Naive thymus-derived CD4-positive, alpha-beta T cell (primary cell): Measurements from ENCODE around the gene GAPT. TPM values are rescaled to one million over a fixed set of nuclear protein-coding genes. Genes with fewer than 3 reads are reported as not detected.

Experiments
- ATAC-seq: fragments of 150-1000 bp; cut with Tn5 transposase; 2 replicates; pipeline ENCODE4 v1.10.0; 2021; ENCODE audit warnings: mild to moderate bottlenecking, moderate library complexity
- CTCF ChIA-PET: fragments of 350-600 bp; sonication (Branson Sonifier 250); formaldehyde crosslinking; loops from one replicate; lab custom pipeline; 2021; ENCODE audit warnings: antibody characterized with exemption; lab: Charles Lee
- POLR2A ChIA-PET: fragments of 350-600 bp; sonication (Branson Sonifier 250); formaldehyde crosslinking; loops from one replicate; lab custom pipeline; 2021; ENCODE audit warnings: antibody characterized with exemption, inconsistent platforms; lab: Charles Lee
- DNase-seq, 9 donors: peaks; one replicate each; pipeline versions ENCODE4 v3.0.0 to v3.0.0-alpha.2; 2020 to 2022; ENCODE audit warnings: mixed read lengths in 1 of 9
- H3K27ac ChIP-seq: one replicate; pipeline ENCODE4 v1.7.0; 2013; ENCODE audit warnings: mild to moderate bottlenecking, low read depth, low read length, moderate library complexity
- H3K27me3 ChIP-seq, 2 donors: one replicate each; pipeline ENCODE4 v1.7.0; 2013; ENCODE audit warnings: low read length in 2 of 2, mild to moderate bottlenecking in 2 of 2, moderate library complexity in 2 of 2; ENCODE audit not compliant: control insufficient read depth in 2 of 2, insufficient read depth in 2 of 2
- H3K36me3 ChIP-seq, 3 experiments: 1 replicate in 2 of 3; 2 replicates in 1 of 3; pipeline ENCODE4 v1.7.0; 2013; ENCODE audit warnings: low read length in 3 of 3, mild to moderate bottlenecking in 3 of 3, moderate library complexity in 1 of 3; ENCODE audit not compliant: insufficient read depth in 3 of 3, control insufficient read depth in 2 of 3
- H3K4me1 ChIP-seq, 2 donors: one replicate each; pipeline ENCODE4 v1.7.0; 2013; ENCODE audit warnings: low read length in 2 of 2, mild to moderate bottlenecking in 2 of 2, moderate library complexity in 1 of 2; ENCODE audit not compliant: control insufficient read depth in 2 of 2, insufficient read depth in 2 of 2
- H3K4me3 ChIP-seq: 2 replicates; pipeline ENCODE4 v1.7.0; 2013; ENCODE audit warnings: mild to moderate bottlenecking, low read length
- H3K9me3 ChIP-seq, 3 experiments: 1 replicate in 2 of 3; 2 replicates in 1 of 3; pipeline ENCODE4 v1.7.0; 2013; ENCODE audit warnings: low read length in 3 of 3; ENCODE audit not compliant: control insufficient read depth in 2 of 3
- H3K27ac Mint-ChIP-seq, 9 donors: one replicate each; pipeline ENCODE4 v1.8.0; 2020 to 2022; ENCODE audit warnings: mixed read lengths in 9 of 9, mild to moderate bottlenecking in 8 of 9, moderate library complexity in 5 of 9, inconsistent platforms in 2 of 9
- H3K27me3 Mint-ChIP-seq, 5 donors: one replicate each; pipeline ENCODE4 v1.8.0; 2021 to 2022; ENCODE audit warnings: mixed read lengths in 5 of 5, mild to moderate bottlenecking in 1 of 5
- H3K36me3 Mint-ChIP-seq, 5 donors: one replicate each; pipeline ENCODE4 v1.8.0; 2020 to 2022; ENCODE audit warnings: mixed read lengths in 5 of 5, mild to moderate bottlenecking in 3 of 5, inconsistent platforms in 1 of 5
- H3K4me1 Mint-ChIP-seq, 7 donors: one replicate each; pipeline ENCODE4 v1.8.0; 2020 to 2022; ENCODE audit warnings: mixed read lengths in 7 of 7, mild to moderate bottlenecking in 3 of 7, inconsistent platforms in 1 of 7
- H3K4me3 Mint-ChIP-seq, 10 donors: one replicate each; pipeline ENCODE4 v1.8.0; 2020 to 2022; ENCODE audit warnings: mild to moderate bottlenecking in 10 of 10, mixed read lengths in 10 of 10, moderate library complexity in 6 of 10, inconsistent platforms in 2 of 10
- H3K9me3 Mint-ChIP-seq, 11 donors: one replicate each; pipeline ENCODE4 v1.8.0; 2020 to 2022; ENCODE audit warnings: mixed read lengths in 11 of 11, mild to moderate bottlenecking in 4 of 11, inconsistent platforms in 1 of 11, moderate library complexity in 1 of 11
- intact Hi-C, 2 donors: fragments of 100-400 bp; cut with micrococcal nuclease; formaldehyde crosslinking; loops; one replicate each; pipeline ENCODE4 v1.15.1; 2023
- polyA plus RNA-seq, 2 donors: library from polyadenylated mRNA; unstranded; fragments of 300-500 nt; fragmentation: Illumina TruSeq; gene quantifications; one replicate each; pipeline ENCODE4 v1.2.3, GENCODE V29; 2021
- total RNA-seq, 6 experiments: library from RNA in 5 of 6; stranded (reverse) in 5 of 6; gene quantifications; 1 replicate in 5 of 6; 2 replicates in 1 of 6; pipeline ENCODE4 v1.2.3 and lab custom pipeline; 2021 to 2026

Gene GAPT
- total RNA-seq (10 to 100 TPM in 1 of 5 experiments, 1 to 10 TPM in 1, under 1 TPM in 2, not detected in 1; 0.57 to 11.7 (median 1.5) TPM), polyA plus RNA-seq (under 1 TPM; 0.54 to 0.97 TPM), total RNA-seq (lab: John Stamatoyannopoulos, UW) (not detected)

- intact Hi-C loops = no loop called here
- Mint-ChIP-seq H3K27me3 (peaks cover 7 to 50% (median 26%) of the 10 kb centered on the region in 5 donors), H3K36me3 (no peaks in the 10 kb centered on the region), H3K9me3 (peaks cover 0 to 2% (median 0%) of the 10 kb centered on the region in 11 donors), H3K4me3 (peak within 1 kb of the TSS in 5 of 10 donors; percentile 4 to 56 (median 37)), H3K27ac (no peak within 1 kb of the TSS), H3K4me1 (peaks cover 0 to 5% (median 4%) of the 10 kb centered on the region in 7 donors)
- Histone ChIP-seq H3K4me3 (no peak within 1 kb of the TSS), H3K27ac (no peak within 1 kb of the TSS), H3K9me3 (no peaks in the 10 kb centered on the region), H3K4me1 (no peaks in the 10 kb centered on the region), H3K27me3 (peaks cover 0 to 4% of the 10 kb centered on the region in 2 donors), H3K36me3 (no peaks in the 10 kb centered on the region)
- ATAC-seq (peak; percentile 76), DNase-seq (no peak)
- ChIA-PET POLR2A (no interaction called here), CTCF (no interaction called here)
These were observed at the start of gene GAPT for GRCh38 chr5:58491216-58491892. Gene GAPT, plus strand, starts transcription at chr5:58491435. Its CDS starts 3,102 bp downstream, at chr5:58494537.

DNA sequence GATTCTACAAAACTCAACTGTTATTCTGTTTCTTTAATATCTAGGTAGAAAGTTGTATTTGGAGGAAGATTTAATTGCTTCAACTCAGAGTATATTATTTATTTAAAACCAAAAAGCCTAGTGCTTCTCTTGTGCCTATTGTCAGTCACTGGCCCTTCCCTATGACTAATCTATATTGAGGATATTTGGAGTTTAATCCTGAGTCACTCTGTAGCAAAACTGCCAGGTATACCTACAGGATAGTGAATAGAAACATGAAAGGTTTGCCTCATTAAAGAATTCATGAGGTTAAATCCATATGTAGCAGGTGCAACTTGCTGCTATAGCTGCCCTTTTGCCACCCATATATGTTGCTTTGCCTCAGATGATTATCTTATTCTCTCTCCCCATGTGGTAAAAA is 46.4 kb upstream of the GAPT start:
- Histone ChIP-seq H3K27ac (no peak overlapping the region), H3K27me3 (no peaks in the 10 kb centered on the region), H3K4me3 (no peak overlapping the region), H3K9me3 (no peaks in the 10 kb centered on the region), H3K4me1 (no peaks in the 10 kb centered on the region), H3K36me3 (no peaks in the 10 kb centered on the region)
- ChIA-PET POLR2A (interaction anchor here (0.6 kb wide), 1 partner anchor 964 kb away, joined by 3 read pairs; no protein-coding TSS in a partner anchor), CTCF (no interaction called here)
- Mint-ChIP-seq H3K4me1 (no peaks in the 10 kb centered on the region), H3K27me3 (peaks cover 9 to 14% (median 12%) of the 10 kb centered on the region in 5 donors), H3K27ac (no peak overlapping the region), H3K36me3 (peaks cover 0 to 1% (median 0%) of the 10 kb centered on the region in 5 donors), H3K9me3 (peaks cover 0 to 5% (median 0%) of the 10 kb centered on the region in 11 donors), H3K4me3 (no peak overlapping the region)
- DNase-seq = no peak
- intact Hi-C loops = no loop called here
- no peak for ATAC-seq

GRCh38 chr5:58446024-58446423 is 45.2 kb upstream of the GAPT start:
- Mint-ChIP-seq H3K27ac (no peak overlapping the region), H3K4me1 (no peaks in the 10 kb centered on the region), H3K27me3 (peaks cover 8 to 14% (median 12%) of the 10 kb centered on the region in 5 donors), H3K4me3 (no peak overlapping the region), H3K9me3 (peaks cover 0 to 5% (median 0%) of the 10 kb centered on the region in 11 donors), H3K36me3 (peaks cover 0 to 1% (median 0%) of the 10 kb centered on the region in 5 donors)
- Histone ChIP-seq H3K4me3 (no peak overlapping the region), H3K36me3 (no peaks in the 10 kb centered on the region), H3K27ac (no peak overlapping the region), H3K27me3 (no peaks in the 10 kb centered on the region), H3K9me3 (no peaks in the 10 kb centered on the region), H3K4me1 (no peaks in the 10 kb centered on the region)
- DNase-seq (no peak), ATAC-seq (no peak)
- intact Hi-C loops = no loop called here
- CTCF ChIA-PET = no interaction called here
- POLR2A ChIA-PET = no interaction called here

- ChIA-PET CTCF (no interaction called here), POLR2A (no interaction called here)
- H3K36me3 ChIP-seq = no peaks in the 10 kb centered on the region
- H3K4me1 ChIP-seq = no peaks in the 10 kb centered on the region
- peaks cover 4 to 18% (median 14%) of the 10 kb centered on the region in 5 donors for H3K27me3 Mint-ChIP-seq
- no peak for ATAC-seq
- H3K27ac Mint-ChIP-seq = no peak overlapping the region
- intact Hi-C loops = no loop called here
- no peaks in the 10 kb centered on the region for H3K27me3 ChIP-seq
- DNase-seq = no peak
- H3K36me3 Mint-ChIP-seq = peaks cover 0 to 1% (median 0%) of the 10 kb centered on the region in 5 donors
- H3K4me3 ChIP-seq = no peak overlapping the region
- H3K4me1 Mint-ChIP-seq = no peaks in the 10 kb centered on the region
- H3K4me3 Mint-ChIP-seq = no peak overlapping the region
- no peaks in the 10 kb centered on the region for H3K9me3 ChIP-seq
- H3K9me3 Mint-ChIP-seq = peaks cover 0 to 5% (median 0%) of the 10 kb centered on the region in 11 donors
- H3K27ac ChIP-seq = no peak overlapping the region
These were observed 44.0 kb upstream of the GAPT start for GRCh38 chr5:58447226-58447625.

GRCh38 chr5:58450018-58450417 is 41.2 kb upstream of the GAPT start:
- CTCF ChIA-PET = interaction anchor here (1.0 kb wide), 1 partner anchor 9 kb away, joined by 4 read pairs; no protein-coding TSS in a partner anchor
- Histone ChIP-seq H3K27ac (no peak overlapping the region), H3K4me1 (no peaks in the 10 kb centered on the region), H3K36me3 (no peaks in the 10 kb centered on the region), H3K9me3 (no peaks in the 10 kb centered on the region), H3K27me3 (no peaks in the 10 kb centered on the region), H3K4me3 (no peak overlapping the region)
- peaks cover 4 to 18% (median 14%) of the 10 kb centered on the region in 5 donors for H3K27me3 Mint-ChIP-seq
- POLR2A ChIA-PET = no interaction called here
- H3K9me3 Mint-ChIP-seq = peaks cover 0 to 4% (median 0%) of the 10 kb centered on the region in 11 donors
- H3K4me1 Mint-ChIP-seq = no peaks in the 10 kb centered on the region
- no peak for DNase-seq
- intact Hi-C loops = no loop called here
- H3K27ac Mint-ChIP-seq = no peak overlapping the region
- H3K36me3 Mint-ChIP-seq = peaks cover 0 to 5% (median 1%) of the 10 kb centered on the region in 5 donors
- no peak overlapping the region for H3K4me3 Mint-ChIP-seq
- no peak for ATAC-seq

DNA sequence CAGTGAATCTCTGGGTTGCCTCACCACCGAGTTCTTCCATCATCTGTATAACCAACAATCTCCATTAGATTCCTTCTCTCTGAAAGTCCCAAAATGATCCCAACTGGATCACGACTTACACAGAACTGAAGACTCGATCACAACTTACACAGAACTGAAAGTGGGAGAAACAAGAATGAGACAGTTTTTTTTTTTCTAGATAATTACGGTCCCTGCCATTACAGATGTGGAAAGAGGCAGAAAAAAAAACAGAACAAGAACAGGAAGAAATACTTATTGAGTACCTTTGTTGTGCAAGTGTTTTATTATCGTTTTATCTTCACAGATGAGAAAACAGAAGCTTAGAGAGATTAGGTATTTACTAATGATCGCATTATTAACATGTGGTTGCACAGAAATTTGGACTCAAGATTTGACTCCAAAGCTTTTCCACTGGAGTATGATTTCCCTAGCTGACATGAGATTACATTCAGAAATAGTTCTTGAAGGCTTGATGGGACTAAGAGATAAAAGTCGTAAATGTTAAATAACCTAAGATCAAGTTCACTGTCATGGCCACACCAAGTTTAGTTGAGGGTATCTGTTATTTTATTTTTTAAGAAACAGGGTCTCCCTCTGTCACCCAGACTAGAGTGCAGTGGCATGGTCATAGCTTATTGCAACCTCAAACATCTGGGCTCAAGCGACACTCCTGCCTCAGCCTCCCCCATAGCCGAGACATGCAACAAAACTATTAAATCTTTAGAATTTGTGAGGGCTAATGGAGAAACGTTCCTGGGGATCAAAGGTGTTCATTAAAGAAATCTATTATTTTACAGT is 40.2 kb upstream of the GAPT start:
- intact Hi-C loops = no loop called here
- no peak overlapping the region for H3K27ac Mint-ChIP-seq
- H3K4me1 Mint-ChIP-seq = no peaks in the 10 kb centered on the region
- H3K9me3 Mint-ChIP-seq = peaks cover 0 to 2% (median 0%) of the 10 kb centered on the region in 11 donors
- CTCF ChIA-PET = interaction anchor here (1.0 to 1.1 kb wide), 2 partner anchors 8 to 10 kb away, joined by 3 to 4 read pairs; no protein-coding TSS in a partner anchor
- Histone ChIP-seq H3K27ac (no peak overlapping the region), H3K4me1 (no peaks in the 10 kb centered on the region), H3K4me3 (no peak overlapping the region), H3K27me3 (no peaks in the 10 kb centered on the region), H3K36me3 (no peaks in the 10 kb centered on the region), H3K9me3 (no peaks in the 10 kb centered on the region)
- POLR2A ChIA-PET = no interaction called here
- peaks cover 0 to 11% (median 4%) of the 10 kb centered on the region in 5 donors for H3K36me3 Mint-ChIP-seq
- H3K4me3 Mint-ChIP-seq = no peak overlapping the region
- H3K27me3 Mint-ChIP-seq = peaks cover 4 to 18% (median 8%) of the 10 kb centered on the region in 5 donors
- DNase-seq = no peak
- no peak for ATAC-seq
